ENCODE measurements around the gene LRP3.

DNA sequence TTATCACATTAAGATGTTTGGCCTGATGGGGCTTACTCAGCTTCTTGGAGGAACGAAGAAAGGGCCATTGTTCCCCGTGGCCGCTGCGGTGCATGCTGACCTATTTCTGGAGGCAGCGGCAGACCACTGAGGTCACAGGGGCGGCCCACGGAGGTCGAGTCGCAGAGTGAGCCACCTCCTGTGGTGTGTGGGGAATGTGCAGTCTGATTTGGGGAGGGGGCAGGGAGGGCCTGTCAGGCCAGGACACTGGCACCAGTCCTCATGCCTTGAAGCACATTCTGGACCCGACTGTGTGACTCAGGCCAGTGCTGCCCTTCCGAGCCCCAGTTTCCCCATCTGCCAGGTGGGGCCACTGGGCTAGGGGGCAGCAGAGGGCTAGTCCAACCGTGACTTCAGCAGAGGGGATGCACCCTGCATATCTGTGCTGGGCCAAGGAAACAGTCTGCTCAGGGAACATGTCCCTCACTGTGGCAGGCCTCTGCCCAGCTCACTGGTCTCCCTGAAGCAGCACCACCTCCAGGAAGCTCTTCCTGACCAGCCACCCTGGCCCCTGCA is 25.2 kb downstream of the LRP3 start:
- TF ChIP-seq, protein P1, sequence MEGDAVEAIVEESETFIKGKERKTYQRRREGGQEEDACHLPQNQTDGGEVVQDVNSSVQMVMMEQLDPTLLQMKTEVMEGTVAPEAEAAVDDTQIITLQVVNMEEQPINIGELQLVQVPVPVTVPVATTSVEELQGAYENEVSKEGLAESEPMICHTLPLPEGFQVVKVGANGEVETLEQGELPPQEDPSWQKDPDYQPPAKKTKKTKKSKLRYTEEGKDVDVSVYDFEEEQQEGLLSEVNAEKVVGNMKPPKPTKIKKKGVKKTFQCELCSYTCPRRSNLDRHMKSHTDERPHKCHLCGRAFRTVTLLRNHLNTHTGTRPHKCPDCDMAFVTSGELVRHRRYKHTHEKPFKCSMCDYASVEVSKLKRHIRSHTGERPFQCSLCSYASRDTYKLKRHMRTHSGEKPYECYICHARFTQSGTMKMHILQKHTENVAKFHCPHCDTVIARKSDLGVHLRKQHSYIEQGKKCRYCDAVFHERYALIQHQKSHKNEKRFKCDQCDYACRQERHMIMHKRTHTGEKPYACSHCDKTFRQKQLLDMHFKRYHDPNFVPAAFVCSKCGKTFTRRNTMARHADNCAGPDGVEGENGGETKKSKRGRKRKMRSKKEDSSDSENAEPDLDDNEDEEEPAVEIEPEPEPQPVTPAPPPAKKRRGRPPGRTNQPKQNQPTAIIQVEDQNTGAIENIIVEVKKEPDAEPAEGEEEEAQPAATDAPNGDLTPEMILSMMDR (IDR thresholded peaks at IDR 0.05; ENCODE audit: poor library complexity, severe bottlenecking): no peak
- no peak for TF ChIP-seq EP300 (conservative IDR thresholded peaks at IDR 0.05; ENCODE audit: poor library complexity, severe bottlenecking)
- TF ChIP-seq TAF1 (IDR thresholded peaks at IDR 0.05; ENCODE audit: low read depth): no peak

Data from neural cell (in vitro differentiated cells).